ENCODE data around the gene GPC2. TPM values are rescaled to one million over a fixed set of nuclear protein-coding genes. Genes with fewer than 3 reads are reported as not detected.
"Not testable (repeated sequence)": the region's sequence is repeated elsewhere in the genome, so short reads cannot be mapped to it uniquely, and the experiment has no call there.

The GPC2 gene
- total RNA-seq, 1 donor from 2014 or later = 1.3 TPM

DNA sequence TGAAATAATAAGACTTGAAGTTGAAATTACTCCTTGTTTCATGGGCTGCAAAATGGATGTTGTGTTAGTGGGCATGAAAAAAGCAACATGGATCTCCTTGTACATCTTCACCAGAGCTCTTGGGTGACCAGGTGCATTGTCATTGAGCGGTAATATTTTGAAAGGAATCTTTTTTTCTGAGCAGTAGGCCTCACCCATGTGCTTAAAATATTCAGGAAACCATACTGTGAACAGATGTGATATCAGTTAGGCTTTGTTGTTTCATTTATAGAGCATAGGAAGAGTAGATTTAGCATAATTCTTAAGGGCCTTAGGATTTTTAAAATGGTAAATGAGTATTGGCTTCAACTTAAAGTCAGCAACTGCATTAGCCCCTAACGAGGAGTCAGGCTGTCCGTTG lies 15.8 kb upstream of the GPC2 start:
- H3K27me3 ChIP-seq (ENCODE audit: control insufficient read depth, insufficient read depth, low read length) = no peaks in the 10 kb centered on the region
- DNase-seq (ENCODE audit: low read depth) = no peak
- no peak for TF ChIP-seq CTCF (IDR thresholded peaks at IDR 0.05; ENCODE audit: insufficient read depth, low read length, severe bottlenecking)
- H3K4me3 ChIP-seq (ENCODE audit: low read depth, low read length) = no peak overlapping the region
- H3K36me3 ChIP-seq (ENCODE audit: control insufficient read depth, insufficient read depth, low read length) = no peaks in the 10 kb centered on the region
- no peak for FAIRE-seq

DNA sequence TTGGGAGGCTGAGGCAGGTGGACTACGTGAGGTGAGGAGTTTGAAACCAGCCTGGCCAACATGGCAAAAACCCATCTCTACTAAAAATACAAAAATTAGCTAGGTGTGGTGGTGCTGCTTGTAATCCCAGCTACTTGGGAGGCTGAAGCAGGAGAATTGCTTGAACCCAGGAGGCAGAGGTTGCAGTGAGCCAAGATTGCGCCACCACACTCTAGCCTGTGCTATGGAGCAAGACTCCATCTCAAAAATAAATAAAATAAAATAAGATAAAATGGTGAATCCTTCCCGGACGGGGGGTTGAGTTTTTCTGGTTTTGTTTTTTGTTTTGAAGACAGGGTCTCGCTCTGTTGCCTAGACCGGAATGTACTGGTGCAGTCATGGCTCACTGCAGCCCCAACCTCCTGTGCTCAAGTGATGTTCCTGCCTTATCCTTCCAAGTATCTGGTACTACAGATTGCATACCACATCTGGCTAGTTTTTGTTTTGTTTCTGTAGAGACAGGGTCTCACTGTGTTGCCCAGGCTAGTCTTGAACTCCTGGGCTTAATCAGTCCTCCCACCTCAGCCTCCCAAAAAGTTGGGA lies 15.2 kb upstream of the GPC2 start:
- DNase-seq (ENCODE audit: low read depth); FAIRE-seq; H3K4me3 ChIP-seq (ENCODE audit: low read depth, low read length); H3K27me3 ChIP-seq (ENCODE audit: control insufficient read depth, insufficient read depth, low read length); H3K36me3 ChIP-seq (ENCODE audit: control insufficient read depth, insufficient read depth, low read length): not testable (repeated sequence)

DNA sequence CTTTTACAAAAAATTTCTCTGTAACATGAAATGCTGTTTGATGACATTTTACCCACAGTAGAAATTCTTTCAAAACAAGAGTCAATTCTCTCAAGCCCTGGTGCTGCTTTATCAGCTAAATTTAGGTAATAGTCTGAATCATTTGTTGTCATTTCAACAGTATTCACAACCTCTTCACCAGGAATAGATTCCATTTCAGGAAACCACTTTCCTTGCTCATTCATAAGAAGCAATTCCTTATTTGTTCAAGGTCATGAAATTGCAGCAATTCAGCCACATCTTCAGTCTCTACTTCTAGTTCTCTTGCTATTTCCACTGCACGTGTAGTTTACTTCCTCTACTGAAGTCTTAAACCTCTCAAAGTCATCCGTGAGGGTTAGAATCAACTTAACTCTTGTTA lies 14.6 kb upstream of the GPC2 start:
- FAIRE-seq (no peak), DNase-seq (ENCODE audit: low read depth) (peak; percentile 40)
- no peaks in the 10 kb centered on the region for H3K27me3 ChIP-seq (ENCODE audit: control insufficient read depth, insufficient read depth, low read length)
- no peak overlapping the region for H3K4me3 ChIP-seq (ENCODE audit: low read depth, low read length)
- no peak for TF ChIP-seq CTCF (IDR thresholded peaks at IDR 0.05; ENCODE audit: insufficient read depth, low read length, severe bottlenecking)
- no peaks in the 10 kb centered on the region for H3K36me3 ChIP-seq (ENCODE audit: control insufficient read depth, insufficient read depth, low read length)

DNA sequence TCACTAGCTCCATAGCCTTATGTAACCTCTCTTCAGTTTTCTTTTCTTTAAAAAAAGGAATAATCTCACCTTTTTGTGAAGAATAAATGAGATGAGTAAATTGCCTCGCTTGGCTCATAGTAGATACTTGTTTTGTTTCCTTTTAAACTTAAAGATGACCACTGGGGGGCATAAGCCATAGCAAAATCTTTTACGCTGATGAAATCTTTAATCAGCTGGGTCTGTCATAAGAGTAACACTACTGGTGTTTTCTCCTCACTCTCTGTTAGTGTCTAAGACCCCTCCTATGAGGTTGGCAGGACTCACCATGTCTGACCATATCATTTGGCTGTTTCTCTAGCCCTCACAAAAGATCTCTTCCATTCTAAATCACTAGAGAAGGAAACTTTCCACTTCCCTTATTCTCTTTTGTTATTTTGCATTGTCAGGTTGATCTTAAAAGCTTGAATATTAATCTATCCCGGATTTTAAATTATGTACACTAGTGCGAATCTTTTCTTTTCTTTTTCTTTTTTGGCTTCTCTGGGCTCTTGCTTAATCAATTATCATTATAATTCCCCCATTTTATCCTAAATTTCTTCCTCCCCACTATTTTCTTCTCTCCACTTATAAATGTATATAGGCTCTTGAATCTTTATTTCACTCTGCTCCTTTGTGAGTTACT lies 13.0 kb upstream of the GPC2 start:
- FAIRE-seq = no peak
- peak; percentile 13 for TF ChIP-seq CTCF (IDR thresholded peaks at IDR 0.05; ENCODE audit: insufficient read depth, low read length, severe bottlenecking)
- peak; percentile 39 for DNase-seq (ENCODE audit: low read depth)
- Histone ChIP-seq H3K4me3 (ENCODE audit: low read depth, low read length) (no peak overlapping the region), H3K36me3 (ENCODE audit: control insufficient read depth, insufficient read depth, low read length) (no peaks in the 10 kb centered on the region), H3K27me3 (ENCODE audit: control insufficient read depth, insufficient read depth, low read length) (no peaks in the 10 kb centered on the region)

GRCh38 chr7:100189061-100189460 lies 11.9 kb upstream of the GPC2 start:
- Histone ChIP-seq H3K27me3 (ENCODE audit: control insufficient read depth, insufficient read depth, low read length) (no peaks in the 10 kb centered on the region), H3K4me3 (ENCODE audit: low read depth, low read length) (no peak overlapping the region), H3K36me3 (ENCODE audit: control insufficient read depth, insufficient read depth, low read length) (no peaks in the 10 kb centered on the region)
- DNase-seq (ENCODE audit: low read depth) (no peak), FAIRE-seq (no peak)
- peak; percentile 3 for TF ChIP-seq CTCF (IDR thresholded peaks at IDR 0.05; ENCODE audit: insufficient read depth, low read length, severe bottlenecking)

- no peak for TF ChIP-seq CTCF (IDR thresholded peaks at IDR 0.05; ENCODE audit: insufficient read depth, low read length, severe bottlenecking)
- Histone ChIP-seq H3K4me3 (ENCODE audit: low read depth, low read length) (no peak overlapping the region), H3K27me3 (ENCODE audit: control insufficient read depth, insufficient read depth, low read length) (no peaks in the 10 kb centered on the region), H3K36me3 (ENCODE audit: control insufficient read depth, insufficient read depth, low read length) (no peaks in the 10 kb centered on the region)
- no peak for DNase-seq (ENCODE audit: low read depth)
- FAIRE-seq = no peak
Observed at GRCh38 chr7:100185726-100186125, 8.5 kb upstream of the GPC2 start.

DNA sequence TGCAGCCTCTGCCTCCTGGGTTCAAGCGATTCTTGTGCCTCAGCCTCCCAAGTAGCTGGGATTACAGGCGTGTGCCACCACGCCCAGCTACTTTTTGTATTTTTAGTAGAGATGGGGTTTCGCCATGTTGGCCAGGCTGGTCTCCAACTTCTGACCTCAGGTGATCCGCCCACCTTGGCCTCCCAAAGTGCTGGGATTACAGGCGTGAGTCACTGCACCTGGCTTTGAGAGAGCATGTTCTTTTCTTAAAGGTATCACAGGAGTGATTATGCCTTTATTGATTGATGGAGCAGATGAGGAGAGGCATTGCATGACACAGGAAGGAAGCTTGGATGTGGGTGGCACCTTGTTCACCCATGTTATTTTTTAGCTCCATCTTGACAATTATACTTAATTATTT lies 5.9 kb upstream of the GPC2 start:
- FAIRE-seq; H3K4me3 ChIP-seq (ENCODE audit: low read depth, low read length); H3K36me3 ChIP-seq (ENCODE audit: control insufficient read depth, insufficient read depth, low read length); H3K27me3 ChIP-seq (ENCODE audit: control insufficient read depth, insufficient read depth, low read length): not testable (repeated sequence)
- DNase-seq (ENCODE audit: low read depth) = peak; percentile 6

GRCh38 chr7:100182616-100183015 lies 5.4 kb upstream of the GPC2 start:
- not testable (repeated sequence) for FAIRE-seq

DNA sequence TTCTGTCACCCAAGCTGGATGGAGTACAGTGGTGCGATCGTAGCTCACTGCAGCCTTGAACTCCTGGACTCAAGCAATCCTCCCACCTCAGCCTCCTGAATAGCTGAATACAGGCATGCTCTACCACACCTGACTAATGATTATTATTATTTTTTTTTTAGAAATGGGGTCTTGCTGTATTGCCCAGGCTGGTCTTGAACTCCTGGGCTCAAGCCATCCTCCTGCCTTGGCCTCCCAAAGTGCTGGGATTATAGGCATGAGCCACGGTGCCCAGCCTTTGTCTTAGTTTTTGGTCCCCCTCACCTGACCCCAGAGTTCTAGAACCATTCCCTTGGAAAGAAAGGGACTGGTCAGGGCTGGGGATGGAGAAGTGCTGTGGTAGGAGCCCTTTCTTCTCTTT lies 2.9 kb upstream of the GPC2 start:
- H3K36me3 ChIP-seq (ENCODE audit: control insufficient read depth, insufficient read depth, low read length); FAIRE-seq; DNase-seq (ENCODE audit: low read depth); H3K27me3 ChIP-seq (ENCODE audit: control insufficient read depth, insufficient read depth, low read length); H3K4me3 ChIP-seq (ENCODE audit: low read depth, low read length): not testable (repeated sequence)

More at GRCh38 chr7:100182616-100183015, 5.4 kb upstream of the GPC2 start:
- H3K27me3 ChIP-seq (ENCODE audit: control insufficient read depth, insufficient read depth, low read length); DNase-seq (ENCODE audit: low read depth); H3K36me3 ChIP-seq (ENCODE audit: control insufficient read depth, insufficient read depth, low read length); H3K4me3 ChIP-seq (ENCODE audit: low read depth, low read length): not testable (repeated sequence)

All from bronchial epithelial cell (primary cell).